OCI-LY7 (cell line): ENCODE measurements around the gene GPT2. TPM values are rescaled to one million over a fixed set of nuclear protein-coding genes. Genes with fewer than 3 reads are reported as not detected.

ENCODE experiments used
- BruUV-seq: library from RNA; stranded (reverse); fragments of 400-500 nt; replicated peaks from 2 replicates; lab custom pipeline; 2021; lab: Mats Ljungman, UMichigan
- CTCF ChIA-PET: fragments of 300-600 bp; sonication (Branson Sonifier 250); formaldehyde crosslinking; loops from one replicate; lab custom pipeline; 2022; ENCODE audit warnings: antibody characterized with exemption; ENCODE audit not compliant: unreplicated experiment; lab: Charles Lee
- POLR2A ChIA-PET: fragments of 300-600 bp; sonication (Branson Sonifier 250); formaldehyde crosslinking; loops from one replicate; lab custom pipeline; 2022; ENCODE audit warnings: antibody characterized with exemption; lab: Charles Lee
- DNase-seq: peaks from one replicate; pipeline ENCODE4 v3.0.0-alpha.2; 2015; ENCODE audit warnings: low spot score
- H2AFZ ChIP-seq: fragments of 200-600 bp; sonication (generic), shearing (Covaris generic); 2 replicates; pipeline ENCODE4 v1.6.1; 2014; ENCODE audit warnings: mild to moderate bottlenecking, antibody characterized with exemption, low read length, moderate library complexity
- H3K27ac ChIP-seq: fragments of 200-600 bp; sonication (generic); 2 replicates; pipeline ENCODE4 v1.5.1; 2014; ENCODE audit warnings: mixed run types, low read depth, mild to moderate bottlenecking, moderate library complexity, low read length, inconsistent platforms; ENCODE audit not compliant: poor library complexity, severe bottlenecking
- H3K36me3 ChIP-seq: fragments of 200-600 bp; sonication (generic); 2 replicates; pipeline ENCODE4 v1.6.1; 2014; ENCODE audit warnings: mild to moderate bottlenecking, antibody characterized with exemption, low read length, moderate library complexity, mixed read lengths; ENCODE audit not compliant: insufficient read depth
- H3K4me1 ChIP-seq: fragments of 200-600 bp; sonication (generic); 2 replicates; pipeline ENCODE4 v1.5.1; 2014; ENCODE audit warnings: mild to moderate bottlenecking, low read length; ENCODE audit not compliant: insufficient read depth, poor library complexity, severe bottlenecking
- H3K4me2 ChIP-seq: fragments of 200-600 bp; sonication (generic); 2 replicates; pipeline ENCODE4 v1.6.1; 2014; ENCODE audit warnings: mild to moderate bottlenecking, low read length
- H3K4me3 ChIP-seq: fragments of 200-600 bp; sonication (generic); 2 replicates; pipeline ENCODE4 v1.5.1; 2014; ENCODE audit warnings: mild to moderate bottlenecking, low read depth, low read length; ENCODE audit not compliant: poor library complexity, severe bottlenecking
- H3K79me2 ChIP-seq: fragments of 200-600 bp; sonication (generic); 2 replicates; pipeline ENCODE4 v1.6.1; 2016; ENCODE audit warnings: low read depth, mild to moderate bottlenecking, low read length, moderate library complexity, mixed read lengths; ENCODE audit not compliant: insufficient read depth
- H3K9me2 ChIP-seq: fragments of 200-600 bp; sonication (generic); 2 replicates; pipeline ENCODE4 v1.6.1; 2016; ENCODE audit warnings: mild to moderate bottlenecking, low read length, mixed read lengths; ENCODE audit not compliant: insufficient read depth
- H3K9me3 ChIP-seq: fragments of 200-600 bp; sonication (generic); 2 replicates; pipeline ENCODE4 v1.6.1; 2014; ENCODE audit warnings: mild to moderate bottlenecking, mixed run types, low read length, mixed read lengths
- H4K20me1 ChIP-seq: fragments of 200-600 bp; sonication (generic); 2 replicates; pipeline ENCODE4 v1.6.1; 2014; ENCODE audit warnings: mild to moderate bottlenecking, antibody characterized with exemption, low read length, moderate library complexity, mixed read lengths; ENCODE audit not compliant: insufficient read depth
- CTCF ChIP-seq: fragments of 200-600 bp; sonication (generic); conservative IDR thresholded peaks from 2 replicates; pipeline ENCODE4 v1.5.1; 2014; ENCODE audit warnings: mild to moderate bottlenecking, antibody characterized with exemption, low read length, moderate library complexity, mixed read lengths
- EZH2phosphoT487 ChIP-seq: fragments of 200-600 bp; sonication (generic); IDR thresholded peaks from 2 replicates; pipeline ENCODE4 v1.6.1; 2018; ENCODE audit warnings: low read depth, borderline replicate concordance, mild to moderate bottlenecking, mixed run types, antibody characterized with exemption, low read length, moderate library complexity, mixed read lengths
- intact Hi-C: fragments of 100-400 bp; cut with micrococcal nuclease; formaldehyde crosslinking; loops from one replicate; pipeline ENCODE4 v1.10.0; 2022; ENCODE audit not compliant: unreplicated experiment
- total RNA-seq, 2 experiments: library from RNA; depleted of rRNA in 1 of 2; stranded (reverse); fragments of >200 nt in 1 of 2; shearing (Covaris generic) in 1 of 2; gene quantifications; 2 replicates each; pipeline ENCODE4 v1.2.3, GENCODE V29; 2014 to 2022

Gene GPT2
- total RNA-seq, 2 experiments from 2014 or later, result 42.5 to 105 TPM

- Histone ChIP-seq H3K4me1 (peaks cover 20% of the 10 kb centered on the region), H3K79me2 (no peaks in the 10 kb centered on the region), H3K4me2 (no peak overlapping the region), H3K4me3 (no peak overlapping the region), H3K9me3 (no peaks in the 10 kb centered on the region), H3K36me3 (peaks cover 85% of the 10 kb centered on the region), H3K27ac (no peak overlapping the region), H4K20me1 (no peaks in the 10 kb centered on the region), H3K9me2 (no peaks in the 10 kb centered on the region), H2AFZ (no peak overlapping the region)
- no TSS peak for BruUV-seq
- CTCF ChIA-PET, result no interaction called here
- no peak for DNase-seq
- TF ChIP-seq EZH2phosphoT487, result no peak
- TF ChIP-seq CTCF, result no peak
- intact Hi-C loops, result no loop called here
- POLR2A ChIA-PET, result interaction anchor here (0.6 to 0.7 kb wide), 3 partner anchors 68 to 89 kb away, joined by 3 to 7 read pairs (median 3); no protein-coding TSS in a partner anchor
Observed at GRCh38 chr16:46914556-46915201, 30.5 kb downstream of the GPT2 start.

DNA sequence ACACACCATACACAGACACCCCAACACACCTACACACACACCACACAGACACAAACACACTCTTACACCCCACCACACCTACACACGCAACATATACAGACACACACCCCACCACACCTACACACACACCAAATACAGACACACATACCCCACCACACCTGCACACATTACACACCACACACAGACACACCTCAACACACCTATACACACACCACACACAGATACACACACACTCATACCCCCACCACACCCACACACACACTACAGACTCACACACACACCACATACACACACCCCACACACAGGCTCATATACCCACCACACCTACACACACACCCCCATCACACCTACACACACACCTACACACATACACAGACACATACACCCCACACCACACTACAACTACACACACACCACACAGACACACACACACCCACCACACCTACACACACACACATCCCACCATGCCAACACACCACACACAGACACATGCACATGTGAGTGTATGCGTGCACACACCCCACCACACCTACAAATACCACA is 31.4 kb downstream of the GPT2 start:
- no TSS peak for BruUV-seq
- Histone ChIP-seq H3K27ac (no peak overlapping the region), H3K9me2 (no peaks in the 10 kb centered on the region), H2AFZ (no peak overlapping the region), H3K79me2 (no peaks in the 10 kb centered on the region), H3K4me3 (no peak overlapping the region), H4K20me1 (no peaks in the 10 kb centered on the region), H3K36me3 (peaks cover 84% of the 10 kb centered on the region), H3K4me2 (no peak overlapping the region), H3K4me1 (peaks cover 19% of the 10 kb centered on the region), H3K9me3 (no peaks in the 10 kb centered on the region)
- ChIA-PET POLR2A (interaction anchor here (0.7 kb wide), 1 partner anchor 975 kb away, joined by 3 read pairs; no protein-coding TSS in a partner anchor), CTCF (no interaction called here)
- no peak for TF ChIP-seq CTCF
- no peak for TF ChIP-seq EZH2phosphoT487
- DNase-seq, result no peak
- intact Hi-C loops, result no loop called here

GRCh38 chr16:46916980-46917379 is 32.8 kb downstream of the GPT2 start:
- Histone ChIP-seq H3K79me2 (no peaks in the 10 kb centered on the region), H2AFZ (no peak overlapping the region), H3K9me2 (no peaks in the 10 kb centered on the region), H3K27ac (no peak overlapping the region), H3K4me2 (no peak overlapping the region; the same call in 1 of the 2 replicates), H3K36me3 (peaks cover 74% of the 10 kb centered on the region), H4K20me1 (no peaks in the 10 kb centered on the region), H3K4me3 (no peak overlapping the region), H3K4me1 (peaks cover 12% of the 10 kb centered on the region), H3K9me3 (no peaks in the 10 kb centered on the region)
- no peak for TF ChIP-seq EZH2phosphoT487
- TF ChIP-seq CTCF, result no peak
- intact Hi-C loops, result no loop called here
- no TSS peak for BruUV-seq
- POLR2A ChIA-PET, result interaction anchor here (0.6 kb wide), 1 partner anchor 91 kb away, joined by 4 read pairs; no protein-coding TSS in a partner anchor
- DNase-seq, result peak; percentile 37
- CTCF ChIA-PET, result interaction anchor here (0.9 to 1.0 kb wide), 2 partner anchors 63 to 243 kb away, joined by 3 to 4 read pairs; no protein-coding TSS in a partner anchor
